ENCODE measurements around the gene RAB1B.

Gene RAB1B

GRCh38 chr11:66268244-66268951, at the start of gene RAB1B:
Gene RAB1B, plus strand, starts transcription at chr11:66268639. Its CDS starts 41 bp downstream, at chr11:66268680.
- peak within 1 kb of the TSS; percentile 98 for H3K27ac Mint-ChIP-seq
- H3K4me1 Mint-ChIP-seq, result peaks cover 20% of the 10 kb centered on the region
- peak; percentile 81 for ATAC-seq (ENCODE audit: low read depth)
- DNase-seq (ENCODE audit: low spot score in 2 of 2), result peak; percentile 97 to 100
- H3K27me3 Mint-ChIP-seq, result no peaks in the 10 kb centered on the region
- peak within 1 kb of the TSS; percentile 97 for H3K4me3 Mint-ChIP-seq
- H3K9me3 Mint-ChIP-seq, result no peaks in the 10 kb centered on the region
- peaks cover 12% of the 10 kb centered on the region for H3K36me3 Mint-ChIP-seq

- DNase-seq (ENCODE audit: low spot score in 2 of 2), result no peak
- ATAC-seq (ENCODE audit: low read depth), result no peak
- no peaks in the 10 kb centered on the region for H3K27me3 Mint-ChIP-seq
- H3K4me1 Mint-ChIP-seq, result peaks cover 12% of the 10 kb centered on the region
- H3K36me3 Mint-ChIP-seq, result peaks cover 30% of the 10 kb centered on the region
- no peak overlapping the region for H3K4me3 Mint-ChIP-seq
- no peaks in the 10 kb centered on the region for H3K9me3 Mint-ChIP-seq
- H3K27ac Mint-ChIP-seq, result peak overlapping the region; percentile 54
These were observed 49.4 kb upstream of the RAB1B start for GRCh38 chr11:66218846-66219620.

- Mint-ChIP-seq H3K27ac (peak overlapping the region; percentile 97), H3K36me3 (peaks cover 28% of the 10 kb centered on the region), H3K4me3 (no peak overlapping the region), H3K27me3 (no peaks in the 10 kb centered on the region), H3K9me3 (no peaks in the 10 kb centered on the region), H3K4me1 (peaks cover 12% of the 10 kb centered on the region)
- DNase-seq (ENCODE audit: low spot score in 2 of 2), result no peak
- no peak for ATAC-seq (ENCODE audit: low read depth)
These were observed 48.4 kb upstream of the RAB1B start for GRCh38 chr11:66219846-66220565.

GRCh38 chr11:66220566-66220935, 47.9 kb upstream of the RAB1B start:
- H3K4me1 Mint-ChIP-seq, result peaks cover 12% of the 10 kb centered on the region
- peaks cover 29% of the 10 kb centered on the region for H3K36me3 Mint-ChIP-seq
- no peaks in the 10 kb centered on the region for H3K27me3 Mint-ChIP-seq
- H3K27ac Mint-ChIP-seq, result peak overlapping the region; percentile 97
- no peaks in the 10 kb centered on the region for H3K9me3 Mint-ChIP-seq
- no peak for ATAC-seq (ENCODE audit: low read depth)
- no peak overlapping the region for H3K4me3 Mint-ChIP-seq
- DNase-seq (ENCODE audit: low spot score in 2 of 2), result no peak

- H3K27me3 Mint-ChIP-seq, result no peaks in the 10 kb centered on the region
- no peaks in the 10 kb centered on the region for H3K9me3 Mint-ChIP-seq
- no peak overlapping the region for H3K4me3 Mint-ChIP-seq
- ATAC-seq (ENCODE audit: low read depth) (no peak), DNase-seq (ENCODE audit: low spot score in 2 of 2) (no peak)
- H3K36me3 Mint-ChIP-seq, result peaks cover 28% of the 10 kb centered on the region
- peak overlapping the region; percentile 97 for H3K27ac Mint-ChIP-seq
- H3K4me1 Mint-ChIP-seq, result peaks cover 12% of the 10 kb centered on the region
These were observed 47.4 kb upstream of the RAB1B start for GRCh38 chr11:66221012-66221411.

GRCh38 chr11:66221726-66222236, 46.7 kb upstream of the RAB1B start:
- Mint-ChIP-seq H3K4me1 (peaks cover 12% of the 10 kb centered on the region), H3K27ac (peak overlapping the region; percentile 97), H3K9me3 (no peaks in the 10 kb centered on the region), H3K27me3 (no peaks in the 10 kb centered on the region), H3K36me3 (peaks cover 20% of the 10 kb centered on the region), H3K4me3 (no peak overlapping the region)
- DNase-seq (ENCODE audit: low spot score in 2 of 2), result no peak
- no peak for ATAC-seq (ENCODE audit: low read depth)

GRCh38 chr11:66222358-66223149, 45.9 kb upstream of the RAB1B start:
- ATAC-seq (ENCODE audit: low read depth) (peak; percentile 98), DNase-seq (ENCODE audit: low spot score in 2 of 2) (peak; percentile 96 to 97)
- Mint-ChIP-seq H3K36me3 (peaks cover 19% of the 10 kb centered on the region), H3K27ac (peak overlapping the region; percentile 97), H3K9me3 (no peaks in the 10 kb centered on the region), H3K4me3 (no peak overlapping the region), H3K27me3 (no peaks in the 10 kb centered on the region), H3K4me1 (peaks cover 12% of the 10 kb centered on the region)

- Mint-ChIP-seq H3K27ac (no peak overlapping the region), H3K36me3 (peaks cover 12% of the 10 kb centered on the region), H3K27me3 (no peaks in the 10 kb centered on the region), H3K4me1 (peaks cover 12% of the 10 kb centered on the region), H3K9me3 (no peaks in the 10 kb centered on the region), H3K4me3 (no peak overlapping the region)
- DNase-seq (ENCODE audit: low spot score in 2 of 2) (no peak), ATAC-seq (ENCODE audit: low read depth) (no peak)
These were observed 44.1 kb upstream of the RAB1B start for GRCh38 chr11:66224226-66224855.

GRCh38 chr11:66225066-66225465, 43.4 kb upstream of the RAB1B start:
- no peak overlapping the region for H3K4me3 Mint-ChIP-seq
- H3K36me3 Mint-ChIP-seq, result peaks cover 13% of the 10 kb centered on the region
- H3K9me3 Mint-ChIP-seq, result no peaks in the 10 kb centered on the region
- H3K27ac Mint-ChIP-seq, result no peak overlapping the region
- no peaks in the 10 kb centered on the region for H3K27me3 Mint-ChIP-seq
- ATAC-seq (ENCODE audit: low read depth), result no peak
- H3K4me1 Mint-ChIP-seq, result peaks cover 12% of the 10 kb centered on the region
- DNase-seq (ENCODE audit: low spot score in 2 of 2), result no peak

GRCh38 chr11:66226101-66226500, 42.3 kb upstream of the RAB1B start:
- DNase-seq (ENCODE audit: low spot score in 2 of 2) (no peak), ATAC-seq (ENCODE audit: low read depth) (no peak)
- H3K4me1 Mint-ChIP-seq, result peaks cover 12% of the 10 kb centered on the region
- H3K9me3 Mint-ChIP-seq, result no peaks in the 10 kb centered on the region
- no peak overlapping the region for H3K27ac Mint-ChIP-seq
- H3K27me3 Mint-ChIP-seq, result no peaks in the 10 kb centered on the region
- H3K4me3 Mint-ChIP-seq, result no peak overlapping the region
- H3K36me3 Mint-ChIP-seq, result peaks cover 11% of the 10 kb centered on the region

GRCh38 chr11:66227700-66228099, 40.7 kb upstream of the RAB1B start:
- no peak for DNase-seq (ENCODE audit: low spot score in 2 of 2)
- no peak for ATAC-seq (ENCODE audit: low read depth)
- peaks cover 21% of the 10 kb centered on the region for H3K36me3 Mint-ChIP-seq
- H3K27ac Mint-ChIP-seq, result no peak overlapping the region
- peaks cover 2% of the 10 kb centered on the region for H3K4me1 Mint-ChIP-seq
- no peaks in the 10 kb centered on the region for H3K9me3 Mint-ChIP-seq
- no peaks in the 10 kb centered on the region for H3K27me3 Mint-ChIP-seq
- H3K4me3 Mint-ChIP-seq, result no peak overlapping the region

GRCh38 chr11:66228521-66228920, 39.9 kb upstream of the RAB1B start:
- peaks cover 29% of the 10 kb centered on the region for H3K36me3 Mint-ChIP-seq

GRCh38 chr11:66230156-66230555, 38.3 kb upstream of the RAB1B start:
- H3K36me3 Mint-ChIP-seq, result peaks cover 34% of the 10 kb centered on the region
- ATAC-seq (ENCODE audit: low read depth) (no peak), DNase-seq (ENCODE audit: low spot score in 2 of 2) (no peak)
- H3K27me3 Mint-ChIP-seq, result no peaks in the 10 kb centered on the region
- no peak overlapping the region for H3K4me3 Mint-ChIP-seq
- H3K4me1 Mint-ChIP-seq, result no peaks in the 10 kb centered on the region
- H3K9me3 Mint-ChIP-seq, result no peaks in the 10 kb centered on the region
- no peak overlapping the region for H3K27ac Mint-ChIP-seq

More at GRCh38 chr11:66228521-66228920, 39.9 kb upstream of the RAB1B start:
- ATAC-seq (ENCODE audit: low read depth) (no peak), DNase-seq (ENCODE audit: low spot score in 2 of 2) (no peak)
- Mint-ChIP-seq H3K4me3 (no peak overlapping the region), H3K4me1 (no peaks in the 10 kb centered on the region), H3K27me3 (no peaks in the 10 kb centered on the region), H3K9me3 (no peaks in the 10 kb centered on the region), H3K27ac (peak overlapping the region; percentile 50)
